Measurements from ENCODE around the gene ACSL3.
"Not testable (repeated sequence)": the region's sequence is repeated elsewhere in the genome, so short reads cannot be mapped to it uniquely, and the experiment has no call there.

The ACSL3 gene
- 166 to 409 (median 222) reads per million in 18 experiments for total RNA-seq

DNA sequence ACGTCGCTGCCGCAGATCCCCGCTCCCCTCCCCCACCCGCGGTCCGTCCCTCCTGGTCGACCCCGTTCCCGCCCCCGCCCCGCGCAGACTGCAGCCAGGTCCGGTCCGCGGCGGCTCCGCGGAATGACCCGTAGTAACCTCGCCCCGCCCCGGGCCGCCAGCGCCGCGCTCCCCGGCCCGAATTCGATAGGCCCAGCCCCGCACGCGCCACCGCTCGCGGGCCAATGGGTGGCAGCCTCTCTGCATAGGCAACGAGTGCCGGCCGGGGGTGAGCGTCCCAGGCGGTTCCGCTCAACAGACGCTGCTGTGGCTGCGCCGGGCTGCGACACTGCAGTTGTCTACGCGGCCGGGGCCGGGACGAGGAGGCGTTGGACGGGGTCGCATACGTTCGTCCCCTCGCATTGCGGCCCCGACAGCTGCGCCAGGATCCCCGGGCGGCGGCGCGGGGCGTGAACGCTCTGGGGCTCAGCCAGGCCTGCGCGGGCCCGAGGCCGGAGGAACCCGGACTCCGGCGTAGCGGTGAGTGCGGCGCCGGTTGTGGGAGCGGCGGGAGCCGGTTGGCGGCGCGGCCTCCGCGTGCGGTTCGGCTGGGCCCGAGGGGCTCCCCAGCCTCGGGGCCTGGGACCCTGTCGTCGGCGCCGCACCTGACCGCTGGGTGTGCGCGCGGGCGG, at the start of gene ACSL3:
Gene ACSL3, plus strand, starts transcription at position 297 of the 671 bp plus-strand sequence. CDS start 47,737 bp downstream, outside the sequence.
- DNase-seq, result peak; percentile 96 to 97

DNA sequence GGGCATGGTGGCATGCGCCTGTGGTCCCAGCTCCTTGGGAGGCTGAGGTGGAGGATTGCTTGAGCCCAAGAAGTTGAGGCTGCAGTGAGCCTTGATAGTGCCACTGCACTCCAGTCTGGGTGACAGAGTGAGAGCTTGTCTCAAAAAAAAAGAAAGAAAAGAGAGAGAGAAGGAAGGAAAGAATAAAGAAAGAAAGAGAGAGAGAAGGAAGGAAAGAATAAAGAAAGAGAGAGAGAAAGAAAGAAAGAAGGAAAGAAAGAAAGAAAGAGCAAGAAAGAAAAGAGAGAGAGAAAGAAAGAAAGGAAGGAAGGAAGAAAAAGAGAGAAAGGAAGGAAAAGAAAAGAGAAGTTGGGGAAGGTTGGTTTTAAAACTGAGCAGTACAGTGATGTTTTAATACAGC, 49.0 kb upstream of the ACSL3 start:
- DNase-seq, result no peak

DNA sequence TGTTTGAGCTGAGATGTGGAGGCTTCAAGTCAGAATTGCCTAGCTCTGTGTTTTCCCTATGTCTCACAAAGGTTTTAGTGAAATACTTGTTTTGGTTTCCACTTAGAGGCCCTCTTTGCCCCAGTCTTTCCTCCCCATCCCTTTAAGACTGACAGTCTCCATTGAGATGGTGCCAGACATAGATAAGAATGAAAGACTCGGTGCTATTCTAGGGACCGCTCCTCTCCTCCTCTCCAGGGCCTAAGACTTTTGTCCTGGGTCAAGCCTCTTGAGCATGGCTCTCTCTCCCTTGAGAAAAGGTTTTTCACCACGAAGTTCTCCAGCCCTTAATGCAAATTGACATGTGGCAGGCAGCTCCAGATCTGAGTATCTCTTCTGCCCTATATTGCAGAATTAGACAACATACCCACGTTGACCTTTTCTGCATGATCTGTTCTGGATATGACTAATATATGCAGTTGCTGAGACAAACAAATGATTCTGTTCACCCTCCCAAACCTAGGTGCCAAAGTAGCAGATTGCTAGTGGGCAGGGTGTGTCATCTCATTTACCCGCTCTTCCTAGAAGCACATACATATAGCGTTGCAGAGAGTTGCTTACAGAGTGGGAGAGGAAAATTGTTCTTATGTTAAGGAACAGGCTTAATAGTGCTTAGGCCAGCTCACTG, 47.5 kb upstream of the ACSL3 start:
- peak; percentile 22 to 46 for DNase-seq

DNA sequence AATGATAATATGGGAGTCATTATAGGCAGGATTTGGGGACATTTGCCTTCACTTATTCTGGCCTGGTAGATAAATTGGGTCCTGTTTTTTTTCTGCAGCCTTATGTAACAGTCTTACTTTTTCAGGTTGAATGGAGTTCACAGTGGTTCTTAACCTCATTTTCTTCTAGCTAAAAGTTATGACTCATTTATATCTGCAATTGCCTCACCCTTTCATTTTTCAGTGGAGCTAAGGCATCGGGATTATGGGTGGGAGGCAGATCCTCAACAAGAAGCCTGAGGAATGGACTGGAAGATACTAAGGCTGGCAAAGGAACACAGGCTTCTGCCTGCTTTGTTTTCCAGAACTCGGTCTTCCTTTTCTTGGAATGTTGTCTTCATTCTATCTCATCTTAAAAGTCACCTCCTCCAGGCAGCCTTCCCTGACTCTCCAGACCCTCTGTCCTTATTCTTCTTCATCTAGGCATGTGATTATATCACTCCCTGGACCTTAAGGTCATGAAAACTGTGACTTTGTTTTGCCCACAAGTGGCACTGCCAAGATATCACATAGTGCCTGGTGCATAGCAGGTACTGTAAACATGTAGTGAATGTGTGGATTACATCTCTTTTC, 41.0 kb upstream of the ACSL3 start:
- peak in 1 of 2 donors; percentile 27 for DNase-seq

DNA sequence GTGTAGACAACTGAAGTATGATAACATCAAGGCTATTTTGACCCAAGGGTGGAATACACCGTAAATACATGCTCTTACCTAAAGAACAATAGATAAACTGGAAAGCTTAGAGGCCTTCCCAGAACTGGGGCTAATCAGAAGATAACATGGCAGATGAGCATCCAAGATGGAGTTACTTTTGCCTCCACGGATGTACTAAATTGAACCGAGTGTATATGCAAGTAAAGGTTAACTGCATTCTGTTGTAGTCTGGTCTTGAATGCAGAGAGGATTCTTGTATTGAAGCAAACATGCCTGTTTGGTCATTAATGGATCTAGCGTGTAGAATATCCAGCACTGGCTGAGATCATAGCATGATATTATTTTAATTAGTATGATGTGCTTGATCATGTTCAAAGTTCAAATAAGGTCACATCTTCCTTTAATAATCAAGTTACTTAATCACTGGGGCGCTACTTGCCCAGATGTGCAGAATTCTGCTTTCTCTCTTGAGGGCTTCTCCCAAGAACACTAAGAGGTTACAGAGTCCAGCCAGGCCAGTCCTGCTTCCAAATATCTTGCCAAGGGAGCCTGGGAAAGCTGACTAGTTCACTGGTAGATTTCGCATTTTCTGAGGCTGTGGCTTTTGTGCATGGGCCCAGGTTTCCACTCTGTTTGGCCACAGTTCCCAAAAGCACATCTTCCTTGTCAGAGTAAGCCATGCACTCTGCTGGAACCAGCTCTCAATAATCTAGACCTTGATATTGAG, 37.5 kb upstream of the ACSL3 start:
- DNase-seq, result no peak

DNA sequence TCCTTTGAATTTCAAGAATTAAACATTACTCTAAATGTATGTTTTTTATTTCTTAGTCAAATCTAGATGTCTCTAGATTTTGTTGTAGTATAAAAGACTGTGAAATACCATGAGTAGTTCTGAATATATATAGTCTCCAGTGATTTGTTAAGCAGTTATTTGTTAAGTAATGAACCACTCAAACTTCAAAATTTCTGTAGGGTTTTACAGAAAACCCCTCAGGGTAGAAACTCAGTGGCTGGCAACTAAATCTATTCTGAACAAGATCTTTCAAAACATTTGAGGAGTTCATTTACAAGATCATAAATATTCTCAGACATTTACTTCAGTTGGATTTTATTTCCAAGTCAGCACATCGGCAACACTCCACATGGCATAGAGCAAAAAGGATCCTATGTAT, 35.8 kb upstream of the ACSL3 start:
- no peak for DNase-seq

DNA sequence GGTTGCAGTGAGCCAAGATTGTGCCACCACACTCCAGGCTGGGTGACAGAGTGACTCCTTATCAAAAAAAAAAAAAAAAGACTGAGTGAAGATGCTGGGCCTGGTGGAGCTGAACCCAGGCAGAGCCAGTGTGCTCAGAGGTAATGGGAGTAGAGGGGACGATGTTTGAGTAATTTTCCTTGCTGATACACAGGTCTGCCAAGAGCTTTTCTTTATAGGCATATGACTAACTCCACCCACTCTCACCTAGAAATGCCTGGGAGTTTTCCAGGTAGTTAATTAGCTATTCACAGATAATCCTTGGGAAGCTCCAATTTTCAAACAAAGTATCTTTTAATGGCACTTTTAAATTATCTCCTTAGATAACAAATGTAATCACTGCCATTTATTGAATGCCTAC, 33.4 kb upstream of the ACSL3 start:
- no peak for DNase-seq

DNA sequence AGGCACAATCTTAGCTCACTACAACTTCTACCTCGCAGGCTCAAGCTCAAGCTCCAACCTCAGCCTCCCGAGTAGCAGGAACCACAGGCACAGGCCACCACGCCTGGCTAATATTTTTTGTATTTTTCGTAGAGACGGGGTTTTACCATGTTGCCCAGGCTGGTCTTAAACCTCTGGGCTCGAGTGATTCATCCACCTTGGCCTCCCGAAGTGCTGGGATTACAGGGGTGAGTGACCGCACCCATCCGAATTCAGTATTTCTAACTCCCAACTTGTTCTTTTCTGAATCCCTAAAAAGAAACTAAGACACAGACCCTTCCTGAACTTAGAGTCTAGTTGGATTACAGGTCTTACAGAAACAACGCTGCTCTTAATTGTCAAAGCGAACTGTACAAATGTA, 32.3 kb upstream of the ACSL3 start:
- no peak for DNase-seq

DNA sequence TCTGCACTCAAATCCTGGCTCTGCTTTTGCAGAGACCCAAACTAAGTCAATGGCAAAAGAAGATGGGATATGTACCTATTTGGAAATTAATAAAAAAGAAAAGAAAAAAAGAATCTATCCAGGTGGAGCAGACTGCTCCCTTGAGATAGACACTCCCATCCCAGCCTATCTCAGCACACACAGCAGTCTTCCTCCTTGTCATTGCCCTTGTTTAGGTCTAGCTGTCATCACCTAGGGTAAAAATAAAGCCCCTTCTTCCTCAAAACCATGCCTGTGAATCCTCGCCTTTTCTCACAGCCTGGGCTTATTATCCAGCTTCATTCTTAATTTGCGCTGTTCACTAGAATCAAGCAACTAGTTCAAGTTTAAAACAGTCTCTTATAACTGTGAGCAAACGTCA, 30.7 kb upstream of the ACSL3 start:
- no peak for DNase-seq

DNA sequence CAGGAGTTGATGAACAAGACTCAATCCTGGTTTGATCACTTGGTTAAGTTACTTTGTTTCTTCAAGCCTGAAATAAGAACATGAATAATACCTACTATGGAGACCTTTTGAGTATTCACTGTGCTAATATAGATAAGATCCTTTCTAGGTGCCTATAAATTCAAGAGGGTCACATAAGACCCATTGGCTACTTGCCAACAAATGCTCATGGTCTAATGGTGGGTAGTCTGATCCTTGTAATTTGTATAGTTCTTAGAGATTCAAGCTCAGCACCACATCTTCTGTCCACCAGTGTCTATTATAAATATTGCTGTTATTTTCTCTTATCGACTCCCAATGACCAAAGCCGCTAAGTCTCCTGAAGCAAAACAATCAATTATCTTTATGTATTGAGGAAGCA, 27.4 kb upstream of the ACSL3 start:
- DNase-seq, result no peak

DNA sequence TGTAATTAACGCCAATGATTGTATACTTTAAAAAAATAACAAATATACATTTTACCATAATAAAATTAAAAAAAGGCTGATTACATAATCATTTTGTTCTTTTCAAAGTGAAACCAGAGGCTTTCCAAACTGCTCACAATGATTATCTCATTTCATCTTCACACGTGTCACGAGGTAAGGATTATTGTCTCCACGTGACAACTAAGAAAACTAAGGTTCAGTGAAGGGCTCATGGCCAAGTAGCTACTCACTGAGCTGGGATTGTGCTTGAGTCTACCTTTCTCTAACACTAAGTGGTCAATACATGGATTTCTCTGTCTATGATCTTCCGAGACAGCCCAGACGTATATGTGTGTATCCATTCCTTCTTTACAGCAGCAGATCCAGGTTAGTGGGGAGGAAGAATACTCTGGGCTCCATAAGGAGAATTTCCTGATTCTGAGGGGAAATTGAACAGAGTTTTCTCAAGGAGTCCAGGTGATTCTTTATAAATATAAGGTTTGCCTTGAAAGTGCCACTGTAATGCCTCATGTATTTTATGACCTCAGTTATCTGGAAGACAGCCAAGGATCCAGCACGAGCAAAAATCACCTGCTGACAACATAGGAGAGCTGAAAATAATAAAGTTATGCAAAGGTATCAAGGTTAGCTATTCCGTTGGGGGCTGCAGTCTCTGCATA, 25.6 kb upstream of the ACSL3 start:
- DNase-seq, result no peak

DNA sequence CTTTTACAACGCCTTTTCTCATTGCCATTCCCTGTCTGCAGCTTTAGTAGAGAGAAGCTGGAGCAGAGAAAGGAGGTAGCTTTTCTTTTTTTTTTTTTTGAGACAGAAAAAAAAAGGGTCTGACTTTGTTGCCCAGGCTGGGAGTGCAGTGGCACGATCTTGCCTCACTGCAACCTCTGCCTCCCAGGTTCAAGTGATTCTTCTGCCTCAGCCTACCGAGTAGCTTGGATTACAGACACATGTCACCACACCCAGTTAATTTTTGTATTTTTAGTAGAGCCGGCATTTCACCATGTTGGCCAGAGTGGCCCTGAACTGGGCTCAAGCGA, 25.0 kb upstream of the ACSL3 start:
- no peak for DNase-seq

DNA sequence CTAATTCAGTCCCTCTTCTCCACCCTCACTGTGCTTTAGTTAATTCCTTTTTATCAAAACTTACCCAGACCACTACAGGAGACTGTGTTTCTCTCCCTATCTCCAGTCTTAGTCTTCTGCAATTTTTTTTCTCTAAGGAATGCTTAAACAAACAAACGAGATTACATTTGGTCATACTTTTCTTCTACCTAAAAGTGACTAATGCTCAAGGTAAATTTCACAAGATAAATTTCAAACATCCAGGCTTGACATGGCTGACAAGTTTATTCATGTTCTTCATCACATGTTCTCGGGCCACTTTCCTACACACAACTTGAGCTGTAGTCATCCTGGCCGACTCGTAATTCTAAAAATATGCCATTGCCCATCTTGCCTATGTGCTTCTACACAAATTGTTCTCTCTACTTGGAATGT, 23.2 kb upstream of the ACSL3 start:
- no peak for DNase-seq

DNA sequence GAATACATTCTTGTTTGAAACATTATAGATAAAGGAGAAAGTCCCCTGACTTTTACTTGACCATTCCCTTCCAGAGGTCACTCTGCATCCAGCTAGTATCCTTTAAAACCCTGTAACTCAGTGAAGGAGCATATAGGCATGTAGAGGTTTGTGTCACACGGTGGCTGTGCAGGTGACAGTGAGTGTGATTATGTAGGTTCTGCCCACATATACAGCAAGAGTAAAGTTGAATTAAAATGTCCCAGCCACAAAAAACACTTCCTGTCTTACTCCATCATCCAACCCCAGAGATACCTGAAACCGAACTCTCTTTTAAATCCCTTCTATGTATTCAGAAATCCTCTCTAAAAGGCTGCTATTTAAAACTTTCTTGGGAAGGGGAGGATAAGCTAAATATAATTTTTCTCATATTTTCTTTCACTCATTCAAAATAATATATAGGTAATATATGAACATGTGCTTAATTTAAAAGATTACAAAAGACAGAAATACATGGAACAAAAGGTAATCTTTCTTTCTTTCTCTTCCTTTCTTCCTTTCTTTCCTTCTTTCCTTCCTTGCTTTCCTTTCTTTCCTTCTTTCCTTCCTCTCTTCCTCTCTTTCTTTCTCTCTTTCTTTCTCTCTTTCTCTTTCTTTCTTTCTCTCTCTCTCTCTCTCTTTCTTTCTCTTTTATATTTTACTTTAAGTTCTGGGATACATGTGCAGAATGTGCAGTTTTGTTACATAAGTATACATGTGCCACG, 20.6 kb upstream of the ACSL3 start:
- DNase-seq, result no peak

DNA sequence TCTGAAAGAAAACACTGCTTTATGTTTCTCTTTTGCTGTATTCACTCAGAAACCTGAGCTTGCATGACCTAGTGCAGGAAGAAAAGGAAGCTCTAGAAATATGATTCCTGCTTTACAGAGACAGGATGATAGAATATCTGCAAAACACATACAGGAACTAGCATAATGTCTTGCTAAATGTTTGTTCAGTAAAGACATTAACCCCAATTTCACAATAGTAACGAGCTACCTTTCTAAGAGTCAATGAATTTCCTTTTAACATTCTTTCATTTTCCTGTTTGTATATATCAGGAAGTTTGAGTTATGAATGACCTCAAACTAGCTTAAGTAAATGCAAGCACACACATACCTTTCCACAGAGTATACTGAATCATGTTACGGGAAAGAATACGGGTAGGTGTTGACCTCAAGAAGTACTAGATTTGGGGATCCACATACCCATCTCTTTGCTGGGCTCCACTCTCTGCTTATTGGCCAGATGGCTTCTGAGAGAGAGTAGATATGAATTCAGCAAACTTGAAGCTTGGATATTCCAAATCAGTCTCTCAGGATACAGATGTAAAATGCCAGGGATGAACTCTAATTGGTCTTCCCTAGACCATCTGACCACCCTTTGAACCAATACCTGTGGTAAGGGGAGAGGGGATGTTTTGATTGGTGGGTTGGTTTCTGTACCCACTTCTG, 18.2 kb upstream of the ACSL3 start:
- DNase-seq, result peak; percentile 21 to 64

DNA sequence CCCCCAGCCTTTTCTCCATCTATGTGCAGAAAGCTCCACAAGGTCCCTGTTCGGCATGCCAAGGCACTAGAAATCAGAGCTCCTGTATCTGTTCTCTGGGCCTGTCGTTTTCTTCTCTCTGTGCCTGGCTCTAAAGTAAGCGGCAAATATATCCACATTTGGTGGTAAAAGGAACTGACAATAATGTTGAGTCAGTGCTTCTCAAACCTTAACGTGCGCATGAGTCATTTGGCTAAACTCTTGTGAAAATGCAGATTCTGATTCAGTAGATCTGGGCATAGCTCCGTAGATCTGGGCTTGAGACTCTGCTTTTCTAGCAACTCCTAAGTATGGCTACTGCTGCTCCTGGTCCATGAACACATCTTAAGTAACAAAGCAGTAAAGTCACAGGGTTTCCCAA, 16.5 kb upstream of the ACSL3 start:
- peak; percentile 91 to 93 for DNase-seq

DNA sequence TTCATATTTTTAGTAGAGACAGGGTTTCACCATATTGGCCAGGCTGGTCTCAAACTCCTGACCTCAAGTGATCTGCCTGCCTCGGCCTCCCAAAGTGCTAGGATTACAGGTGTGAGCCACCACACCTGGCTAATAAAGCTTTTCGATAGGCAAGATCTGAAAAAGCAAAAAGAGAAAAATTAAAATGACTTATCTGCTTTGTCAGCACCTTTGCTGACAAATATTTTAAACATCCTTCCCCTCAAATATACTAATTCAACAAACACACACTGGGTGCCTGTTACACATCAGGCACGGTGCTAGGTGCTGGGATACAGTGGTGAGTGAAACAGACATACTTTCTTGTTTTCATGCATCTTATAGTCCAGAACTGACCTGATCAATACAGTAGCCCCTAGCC, 15.5 kb upstream of the ACSL3 start:
- DNase-seq, result not testable (repeated sequence)

DNA sequence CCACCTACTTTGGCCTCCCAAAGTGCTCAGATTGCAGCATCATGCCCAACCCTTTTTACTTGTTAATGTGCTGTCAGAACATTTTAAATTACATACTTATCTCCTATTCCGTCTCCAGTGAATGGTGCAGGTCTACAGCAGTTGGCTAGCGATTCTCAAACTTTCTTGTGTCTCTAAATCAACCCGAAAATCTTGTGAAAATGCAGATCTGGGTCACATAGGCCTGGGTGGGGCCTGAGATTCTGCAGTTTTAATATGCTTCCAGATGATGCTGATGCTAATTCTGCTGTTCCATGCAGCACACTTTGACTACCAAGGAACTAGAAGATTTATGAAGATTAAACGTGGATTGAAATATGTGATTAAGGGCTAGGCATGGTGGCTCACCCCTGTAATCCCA, 14.8 kb upstream of the ACSL3 start:
- no peak for DNase-seq

DNA sequence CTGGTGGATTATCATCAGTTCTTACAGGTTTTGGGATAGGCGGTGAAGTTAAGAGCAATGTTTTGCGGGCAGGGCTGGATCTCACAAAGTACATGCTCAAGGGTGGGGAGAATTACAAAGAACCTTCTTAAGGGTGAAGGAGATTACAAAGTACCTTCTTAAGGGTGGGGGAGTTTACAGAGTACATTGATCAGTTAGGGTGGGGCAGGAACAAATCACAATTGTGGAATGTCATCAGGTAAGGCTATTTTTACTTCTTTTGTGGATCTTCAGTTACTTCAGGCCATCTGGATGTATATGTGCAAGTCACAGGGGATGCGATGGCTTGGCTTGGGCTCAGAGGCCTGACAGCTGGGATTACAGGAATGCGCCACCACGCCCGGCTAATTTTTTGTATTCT, 12.8 kb upstream of the ACSL3 start:
- not testable (repeated sequence) for DNase-seq

DNA sequence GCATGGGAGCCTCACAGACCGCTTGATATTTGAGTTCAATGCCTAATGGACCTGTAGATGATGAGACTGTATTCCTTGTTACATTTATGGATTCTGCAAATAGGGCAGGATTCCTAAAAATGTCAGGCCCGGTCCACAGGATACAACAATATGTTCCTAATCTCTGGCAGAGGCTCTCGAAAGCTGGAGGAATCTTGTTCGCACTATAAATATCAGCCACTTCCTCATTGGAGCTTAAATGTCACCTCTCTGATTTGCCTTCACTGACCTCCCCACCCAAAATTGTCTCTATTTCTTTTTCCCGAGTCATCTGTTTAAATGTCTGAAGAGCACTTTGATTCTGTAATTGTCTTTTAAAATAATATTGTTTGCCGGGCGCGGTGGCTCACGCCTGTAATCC, 12.0 kb upstream of the ACSL3 start:
- peak in 1 of 2 donors; percentile 12 for DNase-seq

DNA sequence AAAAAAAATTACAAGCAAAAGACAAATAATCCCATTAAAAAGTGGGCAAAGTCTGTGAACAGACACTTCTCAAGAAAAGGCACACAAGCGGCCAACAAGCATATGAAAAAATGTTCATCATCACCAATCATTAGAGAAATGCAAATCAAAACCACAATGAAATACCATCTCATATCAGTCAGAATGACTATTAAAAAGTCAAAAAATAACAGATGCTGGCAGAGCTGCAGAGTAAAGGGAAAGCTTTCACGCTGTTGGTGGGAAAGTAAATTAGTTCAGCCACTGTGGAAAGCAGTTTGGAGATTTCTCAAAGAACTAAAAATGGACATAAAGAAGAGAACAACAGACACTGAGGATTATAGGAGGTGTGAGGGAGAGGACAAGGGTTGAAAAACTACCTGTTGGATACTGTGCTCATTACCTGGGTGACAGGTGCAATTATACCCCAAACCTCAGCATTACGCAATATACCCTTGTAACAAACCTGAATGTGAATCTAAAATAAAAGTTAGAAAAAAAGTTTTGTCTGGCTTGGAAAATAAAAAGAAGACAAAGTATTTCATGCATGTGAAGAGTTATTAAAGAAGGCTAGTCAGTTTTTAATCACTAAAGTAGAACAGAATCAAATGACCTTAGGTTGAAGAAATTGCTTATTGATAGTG, 8.7 kb upstream of the ACSL3 start:
- DNase-seq, result no peak
